DND-41 (cell line): ENCODE results near the gene AUTS2.

Experiments used
- EZH2 ChIP-seq: IDR thresholded peaks from 3 replicates; pipeline ENCODE4 v1.6.1; 2012; ENCODE audit warnings: borderline replicate concordance, low read depth, mild to moderate bottlenecking, moderate library complexity, low read length, inconsistent platforms; ENCODE audit not compliant: severe bottlenecking
- TF ChIP-seq, protein P1 (sequence below): IDR thresholded peaks from 2 replicates; pipeline ENCODE4 v1.5.1; 2012; ENCODE audit warnings: borderline replicate concordance, low read length, moderate library complexity, mild to moderate bottlenecking; ENCODE audit not compliant: poor library complexity, severe bottlenecking; ENCODE audit errors: extremely low read depth

DNA sequence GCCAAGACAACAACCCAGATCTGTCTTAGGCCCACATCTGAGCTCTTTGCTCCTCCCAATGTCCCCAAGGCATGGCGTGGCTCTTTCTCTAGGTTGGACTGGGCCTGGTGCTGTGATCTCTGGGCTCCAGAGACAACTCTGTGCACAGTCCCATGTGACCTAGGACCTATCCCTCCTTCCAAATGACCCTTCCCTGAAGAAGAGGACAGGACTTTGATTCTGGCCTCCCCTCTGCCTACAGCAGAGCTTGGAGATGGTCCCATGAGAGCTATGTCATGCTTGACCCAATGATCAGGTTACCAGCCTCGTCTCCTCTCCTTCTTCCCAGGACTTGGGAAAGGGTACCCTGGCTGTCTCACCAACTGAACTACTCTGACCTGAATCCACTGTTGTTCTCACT is 1237.4 kb downstream of the AUTS2 start:
- TF ChIP-seq, protein P1, sequence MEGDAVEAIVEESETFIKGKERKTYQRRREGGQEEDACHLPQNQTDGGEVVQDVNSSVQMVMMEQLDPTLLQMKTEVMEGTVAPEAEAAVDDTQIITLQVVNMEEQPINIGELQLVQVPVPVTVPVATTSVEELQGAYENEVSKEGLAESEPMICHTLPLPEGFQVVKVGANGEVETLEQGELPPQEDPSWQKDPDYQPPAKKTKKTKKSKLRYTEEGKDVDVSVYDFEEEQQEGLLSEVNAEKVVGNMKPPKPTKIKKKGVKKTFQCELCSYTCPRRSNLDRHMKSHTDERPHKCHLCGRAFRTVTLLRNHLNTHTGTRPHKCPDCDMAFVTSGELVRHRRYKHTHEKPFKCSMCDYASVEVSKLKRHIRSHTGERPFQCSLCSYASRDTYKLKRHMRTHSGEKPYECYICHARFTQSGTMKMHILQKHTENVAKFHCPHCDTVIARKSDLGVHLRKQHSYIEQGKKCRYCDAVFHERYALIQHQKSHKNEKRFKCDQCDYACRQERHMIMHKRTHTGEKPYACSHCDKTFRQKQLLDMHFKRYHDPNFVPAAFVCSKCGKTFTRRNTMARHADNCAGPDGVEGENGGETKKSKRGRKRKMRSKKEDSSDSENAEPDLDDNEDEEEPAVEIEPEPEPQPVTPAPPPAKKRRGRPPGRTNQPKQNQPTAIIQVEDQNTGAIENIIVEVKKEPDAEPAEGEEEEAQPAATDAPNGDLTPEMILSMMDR = no peak
- no peak for TF ChIP-seq EZH2
